B cell (primary cell): ENCODE measurements around the gene RABAC1. TPM values are rescaled to one million over a fixed set of nuclear protein-coding genes. Genes with fewer than 3 reads are reported as not detected.

Experiments used
- ATAC-seq: fragments of 200-7000 bp; cut with Tn5 transposase; one replicate; pipeline ENCODE4 v1.10.0; 2021; ENCODE audit warnings: low read depth, mild to moderate bottlenecking, moderate number of reproducible peaks, moderate library complexity
- CTCF ChIA-PET: fragments of 350-600 bp; sonication (Branson Sonifier 250); formaldehyde crosslinking; loops from one replicate; lab custom pipeline; 2021; ENCODE audit warnings: antibody characterized with exemption, inconsistent platforms; lab: Charles Lee
- POLR2A ChIA-PET: fragments of 350-600 bp; sonication (Branson Sonifier 250); formaldehyde crosslinking; loops from one replicate; lab custom pipeline; 2021; ENCODE audit warnings: antibody characterized with exemption; lab: Charles Lee
- DNase-seq: peaks from one replicate; pipeline ENCODE4 v3.0.0; 2013
- H2AFZ ChIP-seq: 2 replicates; pipeline ENCODE4 v1.6.1; 2012; ENCODE audit warnings: mild to moderate bottlenecking, low read depth, low read length; ENCODE audit not compliant: insufficient read depth, poor library complexity, severe bottlenecking
- H3K27ac ChIP-seq, 2 donors: 1 replicate in 1 of 2; 2 replicates in 1 of 2; pipeline ENCODE4 v1.5.1; 2012 to 2013; ENCODE audit warnings: low read length in 2 of 2, mild to moderate bottlenecking in 2 of 2, moderate library complexity in 1 of 2
- H3K27me3 ChIP-seq, 4 experiments: fragments of 200-600 bp in 1 of 4; sonication (generic) in 1 of 4; replicated peaks in 1 of 4; 1 replicate in 2 of 4; 2 replicates in 2 of 4; pipeline versions ENCODE4 v1.6.1 to v1.7.0; 2013 to 2016; ENCODE audit warnings: low read length in 3 of 4, mild to moderate bottlenecking in 2 of 4, mixed read lengths in 1 of 4, moderate library complexity in 1 of 4; ENCODE audit not compliant: insufficient read depth in 4 of 4, control insufficient read depth in 3 of 4; ENCODE audit errors: control extremely low read depth in 1 of 4
- H3K36me3 ChIP-seq, 2 experiments: replicated peaks in 1 of 2; 1 replicate in 1 of 2; 2 replicates in 1 of 2; pipeline versions ENCODE4 v1.6.1 to v1.7.1; 2013; ENCODE audit warnings: low read length in 1 of 2; ENCODE audit not compliant: insufficient read depth in 2 of 2, control insufficient read depth in 1 of 2; ENCODE audit errors: control extremely low read depth in 1 of 2, extremely low read depth in 1 of 2
- H3K4me1 ChIP-seq, 2 donors: fragments of 200-600 bp in 1 of 2; sonication (generic) in 1 of 2; 1 replicate in 1 of 2; 2 replicates in 1 of 2; pipeline versions ENCODE4 v1.5.1 to v1.6.1; 2013 to 2017; ENCODE audit warnings: low read length in 2 of 2; ENCODE audit not compliant: control insufficient read depth in 2 of 2, insufficient read depth in 2 of 2
- H3K4me2 ChIP-seq: replicated peaks from 2 replicates; pipeline ENCODE3; 2012; ENCODE audit warnings: mild to moderate bottlenecking, low read depth, low read length; ENCODE audit not compliant: poor library complexity, severe bottlenecking
- H3K4me3 ChIP-seq, 5 experiments: fragments of 200-600 bp in 1 of 5; sonication (generic) in 1 of 5; 1 replicate in 3 of 5; 2 replicates in 2 of 5; pipeline versions ENCODE4 v1.5.1 to v1.7.0; 2011 to 2016; ENCODE audit warnings: low read length in 4 of 5, mild to moderate bottlenecking in 4 of 5, low read depth in 2 of 5, control low read depth in 1 of 5, moderate library complexity in 1 of 5; ENCODE audit not compliant: insufficient read depth in 1 of 5; ENCODE audit errors: control extremely low read depth in 1 of 5, extremely low read depth in 1 of 5
- H3K79me2 ChIP-seq: fragments of 200-600 bp; sonication (generic); one replicate; pipeline ENCODE4 v1.6.0; 2016; ENCODE audit warnings: low read length; ENCODE audit not compliant: control insufficient read depth, insufficient read depth
- H3K9ac ChIP-seq: fragments of 200-600 bp; sonication (generic); 2 replicates; pipeline ENCODE4 v1.6.1; 2017; ENCODE audit warnings: mild to moderate bottlenecking, low read length, moderate library complexity
- H3K9me3 ChIP-seq, 3 donors: one replicate each; pipeline versions ENCODE4 v1.6.1 to v1.7.1; 2013; ENCODE audit warnings: low read length in 2 of 3; ENCODE audit not compliant: control insufficient read depth in 2 of 3, insufficient read depth in 1 of 3; ENCODE audit errors: control extremely low read depth in 1 of 3
- H4K20me1 ChIP-seq: 2 replicates; pipeline ENCODE4 v1.6.0; 2012; ENCODE audit warnings: mild to moderate bottlenecking, low read length; ENCODE audit not compliant: insufficient read depth, control insufficient read depth, poor library complexity, severe bottlenecking
- H3K27ac Mint-ChIP-seq: one replicate; pipeline ENCODE4 v1.8.0; 2021; ENCODE audit warnings: mixed read lengths
- H3K27me3 Mint-ChIP-seq: one replicate; pipeline ENCODE4 v1.8.0; 2021; ENCODE audit warnings: mixed read lengths
- H3K4me1 Mint-ChIP-seq: one replicate; pipeline ENCODE4 v1.8.0; 2021; ENCODE audit warnings: mixed read lengths
- H3K4me3 Mint-ChIP-seq: one replicate; pipeline ENCODE4 v1.8.0; 2021; ENCODE audit warnings: mixed read lengths
- H3K9me3 Mint-ChIP-seq: one replicate; pipeline ENCODE4 v1.8.0; 2022; ENCODE audit warnings: mixed read lengths; ENCODE audit not compliant: insufficient read depth
- CTCF ChIP-seq: fragments of 200-600 bp; IDR thresholded peaks from one replicate; pipeline ENCODE4 v1.8.0; 2022; ENCODE audit warnings: antibody characterized with exemption, mild to moderate bottlenecking
- EZH2 ChIP-seq: IDR thresholded peaks from 2 replicates; pipeline ENCODE4 v1.6.1; 2012; ENCODE audit warnings: borderline replicate concordance, low read depth, mild to moderate bottlenecking, moderate library complexity, low read length; ENCODE audit not compliant: insufficient read depth, poor library complexity, severe bottlenecking
- WGBS: methylation state at CpG from one replicate; pipeline ENCODE4 v1.1.5; 2013; ENCODE audit warnings: missing lambda C conversion rate; ENCODE audit not compliant: insufficient coverage; 5-methylcytosine and 5-hydroxymethylcytosine counted together
- intact Hi-C: fragments of 100-400 bp; cut with micrococcal nuclease; formaldehyde crosslinking; loops from one replicate; pipeline ENCODE4 v1.10.0; 2022
- polyA plus RNA-seq: library from polyadenylated mRNA; depleted of rRNA; stranded (reverse); fragments of >200 nt; gene quantifications from 2 replicates; pipeline ENCODE4 v1.2.3, GENCODE V29; 2012
- total RNA-seq, 2 donors: library from RNA; stranded (reverse); fragments of 120-200 nt in 1 of 2; gene quantifications; 1 replicate in 1 of 2; 2 replicates in 1 of 2; pipeline versions ENCODE4 v1.2.3 to v1.2.4, GENCODE V29; 2013 to 2022

RABAC1 gene
- total and polyA plus RNA-seq, 2 donors (not counting 1 experiment from before 2014, with no cell fraction given): 146 to 190 TPM

GRCh38 chr19:41906916-41907680 lies 52.0 kb downstream of the RABAC1 start:
- ATAC-seq: no peak
- DNase-seq: no peak
- H2AFZ ChIP-seq: no peak overlapping the region
- peaks cover 11% of the 10 kb centered on the region for H3K79me2 ChIP-seq
- no peak overlapping the region for H3K9ac ChIP-seq
- H3K36me3 ChIP-seq: peaks cover 0 to 53% of the 10 kb centered on the region in 2 experiments
- peaks cover 6 to 7% of the 10 kb centered on the region in 2 donors for H3K4me1 ChIP-seq
- intact Hi-C loops: no loop called here
- Mint-ChIP-seq H3K4me1 (peaks cover 19% of the 10 kb centered on the region), H3K4me3 (no peak overlapping the region), H3K27ac (peak overlapping the region; percentile 5), H3K9me3 (no peaks in the 10 kb centered on the region), H3K27me3 (peaks cover 5% of the 10 kb centered on the region)
- CTCF ChIA-PET: interaction anchor here (0.6 to 1.1 kb wide), 2 partner anchors 34 to 55 kb away, joined by 3 to 5 read pairs; no protein-coding TSS in a partner anchor
- no peak overlapping the region for H3K4me2 ChIP-seq
- TF ChIP-seq CTCF (no peak), EZH2 (no peak)
- no peak overlapping the region for H3K4me3 ChIP-seq
- H3K27me3 ChIP-seq: peaks cover 0 to 3% (median under 1%) of the 10 kb centered on the region in 4 experiments
- no peaks in the 10 kb centered on the region for H3K9me3 ChIP-seq
- peaks cover 86% of the 10 kb centered on the region for H4K20me1 ChIP-seq
- no peak overlapping the region for H3K27ac ChIP-seq
- POLR2A ChIA-PET: interaction anchor here (0.9 kb wide), 1 partner anchor 1302 kb away, joined by 3 read pairs; no protein-coding TSS in a partner anchor
- 89% methylated on average over 8 of the region's 21 CpGs for WGBS

Other genes with a start within 250 kb of the RABAC1 start
- not detected in 2 replicates for gene CEACAM6, start 203.8 kb downstream of the RABAC1 start, total RNA-seq
- not detected in 2 replicates for gene CEACAM6, start 203.8 kb downstream of the RABAC1 start, polyA plus RNA-seq
- not detected in 2 replicates for gene CEACAM3, start 162.7 kb downstream of the RABAC1 start, total RNA-seq
- 0.14 TPM in 1 of 2 replicates, not detected in the other for gene CEACAM3, start 162.7 kb downstream of the RABAC1 start, polyA plus RNA-seq
- not detected in 2 replicates for gene LYPD4, start 114.6 kb downstream of the RABAC1 start, total RNA-seq
- not detected in 2 replicates for gene LYPD4, start 114.6 kb downstream of the RABAC1 start, polyA plus RNA-seq
- not detected in 2 replicates for gene DMRTC2, start 114.3 kb downstream of the RABAC1 start, total RNA-seq
- not detected in 2 replicates for gene DMRTC2, start 114.3 kb downstream of the RABAC1 start, polyA plus RNA-seq
- gene RPS19, start 99.1 kb downstream of the RABAC1 start, total RNA-seq: 3,294 and 3,322 TPM in 2 replicates
- 6,261 and 9,144 TPM in 2 replicates for gene RPS19, start 99.1 kb downstream of the RABAC1 start, polyA plus RNA-seq
- 1,230 and 1,280 TPM in 2 replicates for gene CD79A, start 82.0 kb downstream of the RABAC1 start, total RNA-seq
- 1,116 and 1,471 TPM in 2 replicates for gene CD79A, start 82.0 kb downstream of the RABAC1 start, polyA plus RNA-seq
- 646 and 661 TPM in 2 replicates for gene ARHGEF1, start 76.1 kb downstream of the RABAC1 start, total RNA-seq
- gene ARHGEF1, start 76.1 kb downstream of the RABAC1 start, polyA plus RNA-seq: 886 and 1,024 TPM in 2 replicates
- gene ERFL, start 30.9 kb downstream of the RABAC1 start, total RNA-seq: 2.3 and 2.4 TPM in 2 replicates
- 5.1 and 5.5 TPM in 2 replicates for gene ERFL, start 30.9 kb downstream of the RABAC1 start, polyA plus RNA-seq
- 3.4 and 3.8 TPM in 2 replicates for gene ATP1A3, start 34.9 kb upstream of the RABAC1 start, total RNA-seq
- 0.62 and 1.2 TPM in 2 replicates for gene ATP1A3, start 34.9 kb upstream of the RABAC1 start, polyA plus RNA-seq
- gene GRIK5, start 110.9 kb upstream of the RABAC1 start, total RNA-seq: 0.27 TPM in 1 of 2 replicates, not detected in the other
- 0.09 and 0.33 TPM in 2 replicates for gene GRIK5, start 110.9 kb upstream of the RABAC1 start, polyA plus RNA-seq
- gene ZNF574, start 116.8 kb upstream of the RABAC1 start, total RNA-seq: 27.4 and 28.4 TPM in 2 replicates
- 21.0 and 29.1 TPM in 2 replicates for gene ZNF574, start 116.8 kb upstream of the RABAC1 start, polyA plus RNA-seq
- 145 and 152 TPM in 2 replicates for gene POU2F2, start 173.1 kb upstream of the RABAC1 start, total RNA-seq
- 125 and 170 TPM in 2 replicates for gene POU2F2, start 173.1 kb upstream of the RABAC1 start, polyA plus RNA-seq